Vagina (tissue), 2 donors: ENCODE data around the gene FRMD6. TPM values are rescaled to one million over a fixed set of nuclear protein-coding genes. Genes with fewer than 3 reads are reported as not detected.

Source experiments
- DNase-seq, 2 donors: peaks; one replicate each; pipeline ENCODE4 v3.0.0-alpha.2; 2017; ENCODE audit errors: extremely low spot score in 2 of 2
- H3K27ac ChIP-seq: fragments of 200-600 bp; sonication (generic); one replicate; pipeline ENCODE4 v1.5.1; 2019
- H3K27me3 ChIP-seq: fragments of 200-600 bp; sonication (generic); one replicate; pipeline ENCODE4 v1.5.1; 2019
- H3K36me3 ChIP-seq, 2 donors: fragments of 200-600 bp; sonication (generic); one replicate each; pipeline ENCODE4 v1.5.1; 2017 to 2019
- H3K4me1 ChIP-seq: fragments of 200-600 bp; sonication (generic); one replicate; pipeline ENCODE4 v1.5.1; 2019
- H3K4me3 ChIP-seq, 2 donors: fragments of 200-600 bp; sonication (generic); 1 replicate in 1 of 2; 2 replicates in 1 of 2; pipeline ENCODE4 v1.5.1; 2016 to 2019
- H3K9me3 ChIP-seq: fragments of 200-600 bp; sonication (generic); one replicate; pipeline ENCODE4 v1.5.1; 2019
- CTCF ChIP-seq, 3 experiments: fragments of 450-650 bp in 2 of 3; fragments of 200-600 bp in 1 of 3; sonication (generic) in 1 of 3; IDR thresholded peaks; one replicate each; pipeline ENCODE4 v1.5.1; 2017 to 2019; ENCODE audit warnings: antibody characterized with exemption in 3 of 3, mild to moderate bottlenecking in 2 of 3, moderate library complexity in 2 of 3
- POLR2A ChIP-seq, 2 donors: fragments of 450-650 bp; IDR thresholded peaks; one replicate each; pipeline ENCODE4 v1.6.1; 2017; ENCODE audit warnings: antibody characterized with exemption in 2 of 2, mild to moderate bottlenecking in 2 of 2, moderate library complexity in 2 of 2
- POLR2AphosphoS5 ChIP-seq, 2 donors: sonication (generic); formaldehyde crosslinking; IDR thresholded peaks; one replicate each; pipeline ENCODE4 v1.9.0; 2017; ENCODE audit warnings: antibody characterized with exemption in 2 of 2, mild to moderate bottlenecking in 2 of 2, low read depth in 1 of 2; ENCODE audit not compliant: insufficient read depth in 1 of 2
- intact Hi-C: fragments of 100-400 bp; cut with DNase I; formaldehyde crosslinking; loops from one replicate; pipeline ENCODE4 v1.15.1; 2023
- total RNA-seq: library from RNA; depleted of rRNA; stranded (reverse); fragments of >200 nt; gene quantifications from one replicate; pipeline ENCODE4 v1.2.3, GENCODE V29; 2016

The FRMD6 gene
- total RNA-seq, 1 donor from 2014 or later = 114 TPM

GRCh38 chr14:51681411-51681810 lies 29.7 kb downstream of the FRMD6 start:
- no peak for DNase-seq
- Histone ChIP-seq H3K27me3 (no peaks in the 10 kb centered on the region), H3K36me3 (no peaks in the 10 kb centered on the region), H3K4me3 (no peak overlapping the region), H3K9me3 (no peaks in the 10 kb centered on the region), H3K27ac (no peak overlapping the region), H3K4me1 (peaks cover 30% of the 10 kb centered on the region)
- intact Hi-C loops = no loop called here
- TF ChIP-seq POLR2A (IDR thresholded peaks at IDR 0.05) (no peak), POLR2AphosphoS5 (IDR thresholded peaks at IDR 0.05; ENCODE audit: insufficient read depth in 1 of 2, low read depth in 1 of 2) (no peak), CTCF (IDR thresholded peaks at IDR 0.05) (no peak)

GRCh38 chr14:51682411-51682810 lies 30.7 kb downstream of the FRMD6 start:
- Histone ChIP-seq H3K4me1 (peaks cover 20% of the 10 kb centered on the region), H3K27ac (no peak overlapping the region), H3K4me3 (no peak overlapping the region), H3K9me3 (no peaks in the 10 kb centered on the region), H3K36me3 (no peaks in the 10 kb centered on the region), H3K27me3 (no peaks in the 10 kb centered on the region)
- DNase-seq = no peak
- intact Hi-C loops = loop anchor here (2.0 kb wide), 1 partner anchor 24 kb away; no protein-coding TSS in a partner anchor
- no peak for TF ChIP-seq POLR2AphosphoS5 (IDR thresholded peaks at IDR 0.05; ENCODE audit: insufficient read depth in 1 of 2, low read depth in 1 of 2)
- no peak for TF ChIP-seq POLR2A (IDR thresholded peaks at IDR 0.05)
- TF ChIP-seq CTCF (IDR thresholded peaks at IDR 0.05) = no peak

GRCh38 chr14:51684760-51685159 lies 33.0 kb downstream of the FRMD6 start:
- Histone ChIP-seq H3K9me3 (no peaks in the 10 kb centered on the region), H3K4me1 (peaks cover 23% of the 10 kb centered on the region), H3K27ac (no peak overlapping the region), H3K4me3 (no peak overlapping the region), H3K36me3 (no peaks in the 10 kb centered on the region), H3K27me3 (no peaks in the 10 kb centered on the region)
- no peak for DNase-seq
- TF ChIP-seq POLR2A (IDR thresholded peaks at IDR 0.05) = no peak
- no peak for TF ChIP-seq CTCF (IDR thresholded peaks at IDR 0.05)
- TF ChIP-seq POLR2AphosphoS5 (IDR thresholded peaks at IDR 0.05; ENCODE audit: insufficient read depth in 1 of 2, low read depth in 1 of 2) = no peak
- intact Hi-C loops = no loop called here

- no peak for DNase-seq
- Histone ChIP-seq H3K4me3 (no peak overlapping the region), H3K27me3 (no peaks in the 10 kb centered on the region), H3K27ac (no peak overlapping the region), H3K4me1 (peaks cover 9% of the 10 kb centered on the region), H3K9me3 (no peaks in the 10 kb centered on the region), H3K36me3 (peaks cover 0 to 5% of the 10 kb centered on the region in 2 donors)
- intact Hi-C loops = no loop called here
- no peak for TF ChIP-seq CTCF (IDR thresholded peaks at IDR 0.05)
- TF ChIP-seq POLR2A (IDR thresholded peaks at IDR 0.05) = no peak
- TF ChIP-seq POLR2AphosphoS5 (IDR thresholded peaks at IDR 0.05; ENCODE audit: insufficient read depth in 1 of 2, low read depth in 1 of 2) = no peak
Measured at GRCh38 chr14:51691176-51691575, 39.5 kb downstream of the FRMD6 start.

GRCh38 chr14:51692646-51693045 lies 40.9 kb downstream of the FRMD6 start:
- Histone ChIP-seq H3K27me3 (no peaks in the 10 kb centered on the region), H3K9me3 (no peaks in the 10 kb centered on the region), H3K36me3 (peaks cover 0 to 5% of the 10 kb centered on the region in 2 donors), H3K4me1 (peaks cover 9% of the 10 kb centered on the region), H3K27ac (no peak overlapping the region), H3K4me3 (no peak overlapping the region)
- TF ChIP-seq POLR2A (IDR thresholded peaks at IDR 0.05) = no peak
- TF ChIP-seq POLR2AphosphoS5 (IDR thresholded peaks at IDR 0.05; ENCODE audit: insufficient read depth in 1 of 2, low read depth in 1 of 2) = no peak
- no peak for TF ChIP-seq CTCF (IDR thresholded peaks at IDR 0.05)
- intact Hi-C loops = no loop called here
- DNase-seq = no peak
